Measurements from ENCODE around the gene TOX2.
A peak's percentile ranks its signal among the peaks of the same experiment; 100 is the strongest.

TOX2 gene

DNA sequence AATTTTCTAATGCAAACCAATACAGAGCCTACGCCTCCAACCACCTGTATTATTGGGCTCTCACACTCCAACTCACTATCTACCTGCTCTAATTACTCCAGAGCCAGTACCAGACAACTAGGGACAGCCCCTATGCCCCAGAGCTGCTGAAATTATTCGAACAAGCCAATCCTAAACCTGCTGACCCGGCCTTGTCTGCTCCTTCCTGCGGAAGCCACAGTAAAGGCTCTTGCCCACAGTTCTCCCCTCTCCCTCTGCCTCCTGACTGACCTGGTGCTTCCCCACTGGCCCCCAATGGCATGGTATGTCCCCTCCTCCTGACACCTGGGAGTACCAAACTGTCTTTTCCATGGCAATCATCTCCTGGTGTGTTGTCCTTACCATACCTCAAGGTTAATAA lies 4.1 kb upstream of the TOX2 start:
- Histone ChIP-seq H3K4me3 (ENCODE audit: low read depth, low read length) (no peak overlapping the region), H3K27me3 (replicated peaks) (no peaks in the 10 kb centered on the region), H3K36me3 (replicated peaks) (no peaks in the 10 kb centered on the region), H3K27ac (no peak overlapping the region)
- no peak for DNase-seq
- in situ Hi-C loops (cut with HindIII; ENCODE audit: low pct_ligation_motif_present, low sequenced_read_pairs) = no loop called here
- no peak for TF ChIP-seq CTCF (IDR thresholded peaks at IDR 0.05; ENCODE audit: low read depth, low read length, missing control alignments)

- Histone ChIP-seq H3K36me3 (replicated peaks) (no peaks in the 10 kb centered on the region), H3K4me3 (ENCODE audit: low read depth, low read length) (no peak overlapping the region), H3K27ac (no peak overlapping the region), H3K27me3 (replicated peaks) (no peaks in the 10 kb centered on the region)
- in situ Hi-C loops (cut with HindIII; ENCODE audit: low pct_ligation_motif_present, low sequenced_read_pairs) = no loop called here
- peak; percentile 59 for DNase-seq
- TF ChIP-seq CTCF (IDR thresholded peaks at IDR 0.05; ENCODE audit: low read depth, low read length, missing control alignments) = peak; percentile 64
Measured at GRCh38 chr20:43911066-43911465, 3.6 kb upstream of the TOX2 start.

DNA sequence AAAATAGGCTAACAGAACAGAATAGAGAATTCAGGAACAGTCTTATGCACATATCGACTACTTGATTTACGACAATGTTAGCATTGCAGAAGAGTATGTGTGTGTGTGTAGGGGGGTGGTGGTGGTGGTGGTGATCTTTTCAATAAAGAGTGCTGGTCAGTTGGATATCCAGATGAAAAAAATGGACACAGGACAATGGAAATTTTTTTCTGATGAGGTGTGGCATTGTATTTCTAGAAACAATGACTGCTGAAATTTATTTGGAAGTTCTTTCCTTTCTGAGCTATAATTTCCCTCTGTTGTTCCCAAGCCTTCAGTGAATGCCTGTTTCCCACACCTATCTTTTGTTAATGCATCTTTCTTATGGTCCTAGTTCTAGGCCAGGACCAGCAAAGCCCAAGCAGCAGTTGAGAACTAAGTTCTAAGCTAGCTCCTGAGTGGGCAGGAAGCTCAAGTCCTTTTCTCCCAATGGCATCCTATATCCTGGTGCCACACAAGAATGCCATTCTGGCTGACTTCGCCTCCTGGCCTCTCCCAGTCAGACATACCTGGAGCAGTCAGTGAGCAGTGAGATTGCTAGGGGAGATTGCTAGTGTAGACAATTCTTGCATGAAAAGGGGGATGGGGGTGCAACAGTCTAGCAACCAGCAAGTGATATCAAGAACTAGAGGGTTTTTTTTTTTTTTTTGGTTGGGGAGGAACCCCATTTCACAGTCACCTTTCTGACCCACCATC lies 1.2 kb upstream of the TOX2 start:
- DNase-seq = no peak
- H3K4me3 ChIP-seq (ENCODE audit: low read depth, low read length) = no peak overlapping the region
- in situ Hi-C loops (cut with HindIII; ENCODE audit: low pct_ligation_motif_present, low sequenced_read_pairs) = no loop called here
- no peak for TF ChIP-seq CTCF (IDR thresholded peaks at IDR 0.05; ENCODE audit: low read depth, low read length, missing control alignments)
- no peaks in the 10 kb centered on the region for H3K36me3 ChIP-seq (replicated peaks)
- H3K27me3 ChIP-seq (replicated peaks) = no peaks in the 10 kb centered on the region
- no peak overlapping the region for H3K27ac ChIP-seq

- H3K36me3 ChIP-seq (replicated peaks) = no peaks in the 10 kb centered on the region
- no peak overlapping the region for H3K27ac ChIP-seq
- no peak for DNase-seq
- no peak for TF ChIP-seq CTCF (IDR thresholded peaks at IDR 0.05; ENCODE audit: low read depth, low read length, missing control alignments)
- H3K4me3 ChIP-seq (ENCODE audit: low read depth, low read length) = peak overlapping the region; percentile 72
- H3K27me3 ChIP-seq (replicated peaks) = no peaks in the 10 kb centered on the region
- in situ Hi-C loops (cut with HindIII; ENCODE audit: low pct_ligation_motif_present, low sequenced_read_pairs) = no loop called here
Measured at GRCh38 chr20:43915211-43916072, 790 bp downstream of the TOX2 start.

DNA sequence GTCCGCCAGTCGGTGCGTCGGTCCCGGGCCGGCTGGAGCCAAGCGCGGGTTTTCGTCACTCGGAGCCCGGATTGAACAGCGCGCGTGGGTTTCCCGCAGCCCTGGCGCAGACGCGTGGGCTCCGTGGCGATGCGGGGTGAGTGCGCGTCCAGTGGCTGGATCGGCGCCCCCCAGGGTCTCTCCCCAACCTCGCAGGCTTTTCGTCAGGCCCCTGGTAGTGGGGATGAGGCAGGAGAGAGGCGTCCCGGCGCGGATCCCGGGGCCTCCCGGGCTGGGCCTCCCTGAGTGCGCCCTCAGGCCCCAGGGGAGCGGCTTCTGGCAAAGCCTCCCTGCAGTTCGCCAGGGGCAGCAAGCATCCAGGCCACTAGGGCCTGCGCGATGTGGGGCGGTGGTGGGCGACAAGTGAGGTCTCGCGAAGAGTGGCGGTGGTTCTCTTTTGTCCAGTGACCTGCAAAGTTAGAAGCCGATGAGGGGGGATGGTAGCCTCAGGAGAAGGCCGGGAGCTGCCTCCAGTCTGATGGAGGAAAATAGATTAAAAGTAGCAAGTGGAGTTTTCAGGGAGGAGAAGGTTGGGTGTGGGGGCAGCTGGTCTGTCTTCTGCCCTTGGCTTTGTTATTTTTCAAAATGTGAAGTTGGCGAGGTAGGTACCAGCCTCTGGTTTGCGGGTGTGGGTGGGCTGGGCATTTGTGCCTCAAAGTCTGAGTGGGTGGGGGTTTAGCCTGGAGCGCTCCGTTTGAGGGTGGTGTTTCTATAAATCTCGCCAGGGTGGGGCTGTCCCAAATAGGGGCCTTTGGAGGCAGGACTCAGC lies 1.6 kb downstream of the TOX2 start:
- no peak for TF ChIP-seq CTCF (IDR thresholded peaks at IDR 0.05; ENCODE audit: low read depth, low read length, missing control alignments)
- Histone ChIP-seq H3K27me3 (replicated peaks) (no peaks in the 10 kb centered on the region), H3K27ac (no peak overlapping the region), H3K36me3 (replicated peaks) (no peaks in the 10 kb centered on the region), H3K4me3 (ENCODE audit: low read depth, low read length) (peak overlapping the region; percentile 72)
- in situ Hi-C loops (cut with HindIII; ENCODE audit: low pct_ligation_motif_present, low sequenced_read_pairs) = no loop called here
- no peak for DNase-seq
